ENCODE data around the gene NUB1. TPM values are rescaled to one million over a fixed set of nuclear protein-coding genes. Genes with fewer than 3 reads are reported as not detected.

Gene NUB1
- polyA plus RNA-seq, 1 donor (not counting 4 experiments of a cell fraction or from before 2014, with no cell fraction given), result 34.6 TPM

- Histone ChIP-seq H3K27ac (ENCODE audit: control insufficient read depth, insufficient read depth, low read length) (no peak overlapping the region), H3K9me3 (ENCODE audit: control insufficient read depth, low read depth, low read length) (no peaks in the 10 kb centered on the region)
- TF ChIP-seq EZH2 (IDR thresholded peaks at IDR 0.05; ENCODE audit: low read length) (no peak), CTCF (optimal IDR thresholded peaks at IDR 0.05 in 1 of 3, IDR thresholded peaks at IDR 0.05 in 1 of 3, conservative IDR thresholded peaks at IDR 0.05 in 1 of 3; ENCODE audit: extremely low read depth in 1 of 3, insufficient read depth in 2 of 3, low read length in 3 of 3) (peak in 1 of 3 experiments; percentile 12)
These were observed 1.2 kb downstream of the NUB1 start for GRCh38 chr7:151342811-151343210.

GRCh38 chr7:151343516-151343915 is 1.9 kb downstream of the NUB1 start:
- no peak for FAIRE-seq
- no peaks in the 10 kb centered on the region for H3K27me3 ChIP-seq (ENCODE audit: control insufficient read depth, extremely low read depth, insufficient read depth, low read length)

More at GRCh38 chr7:151342811-151343210, 1.2 kb downstream of the NUB1 start:
- FAIRE-seq, result no peak
- DNase-seq (ENCODE audit: low read depth, low spot score), result no peak
- peaks cover 0 to 1% of the 10 kb centered on the region in 2 experiments for H3K36me3 ChIP-seq (ENCODE audit: control insufficient read depth in 2 of 2, extremely low read depth in 1 of 2, insufficient read depth in 2 of 2, low read length in 2 of 2)
- H3K4me3 ChIP-seq (ENCODE audit: control insufficient read depth in 2 of 3, extremely low read depth in 1 of 3, insufficient read depth in 2 of 3, low read depth in 1 of 3, low read length in 3 of 3), result peak overlapping the region; percentile 71 to 78 (median 77)
- dilution Hi-C loops (cut with MboI; ENCODE audit: extremely low pct_ligation_motif_present, low sequenced_read_pairs), result no loop called here
- no peaks in the 10 kb centered on the region for H4K20me1 ChIP-seq (ENCODE audit: control insufficient read depth, extremely low read depth, insufficient read depth, low read length)
- H3K4me2 ChIP-seq (ENCODE audit: control insufficient read depth, extremely low read depth, insufficient read depth, low read depth, low read length), result peak overlapping the region; percentile 81
- H3K4me1 ChIP-seq (ENCODE audit: control insufficient read depth, extremely low read depth, insufficient read depth, low read length), result peaks cover 3% of the 10 kb centered on the region
- no peaks in the 10 kb centered on the region for H3K9me1 ChIP-seq (ENCODE audit: control insufficient read depth, extremely low read depth, insufficient read depth, low read length)
- H3K9ac ChIP-seq (ENCODE audit: control insufficient read depth, extremely low read depth, insufficient read depth, low read length), result peak overlapping the region; percentile 73
- H3K79me2 ChIP-seq (ENCODE audit: control insufficient read depth, insufficient read depth, low read length), result peaks cover 13% of the 10 kb centered on the region
- no peak overlapping the region for H2AFZ ChIP-seq (ENCODE audit: control insufficient read depth, low read length)
- H3K27me3 ChIP-seq (ENCODE audit: control insufficient read depth, extremely low read depth, insufficient read depth, low read length), result no peaks in the 10 kb centered on the region

More at GRCh38 chr7:151343516-151343915, 1.9 kb downstream of the NUB1 start:
- no peak overlapping the region for H3K9ac ChIP-seq (ENCODE audit: control insufficient read depth, extremely low read depth, insufficient read depth, low read length)
- H3K36me3 ChIP-seq (ENCODE audit: control insufficient read depth in 2 of 2, extremely low read depth in 1 of 2, insufficient read depth in 2 of 2, low read length in 2 of 2), result peaks cover 0 to 1% of the 10 kb centered on the region in 2 experiments
- DNase-seq (ENCODE audit: low read depth, low spot score), result no peak
- peaks cover 13% of the 10 kb centered on the region for H3K79me2 ChIP-seq (ENCODE audit: control insufficient read depth, insufficient read depth, low read length)
- no peak overlapping the region for H3K27ac ChIP-seq (ENCODE audit: control insufficient read depth, insufficient read depth, low read length)
- no peaks in the 10 kb centered on the region for H4K20me1 ChIP-seq (ENCODE audit: control insufficient read depth, extremely low read depth, insufficient read depth, low read length)
- H2AFZ ChIP-seq (ENCODE audit: control insufficient read depth, low read length), result no peak overlapping the region
- dilution Hi-C loops (cut with MboI; ENCODE audit: extremely low pct_ligation_motif_present, low sequenced_read_pairs), result no loop called here
- no peaks in the 10 kb centered on the region for H3K9me1 ChIP-seq (ENCODE audit: control insufficient read depth, extremely low read depth, insufficient read depth, low read length)
- H3K4me3 ChIP-seq (ENCODE audit: control insufficient read depth in 2 of 3, extremely low read depth in 1 of 3, insufficient read depth in 2 of 3, low read depth in 1 of 3, low read length in 3 of 3), result no peak overlapping the region
- peaks cover 3% of the 10 kb centered on the region for H3K4me1 ChIP-seq (ENCODE audit: control insufficient read depth, extremely low read depth, insufficient read depth, low read length)
- H3K9me3 ChIP-seq (ENCODE audit: control insufficient read depth, low read depth, low read length), result no peaks in the 10 kb centered on the region
- TF ChIP-seq EZH2 (IDR thresholded peaks at IDR 0.05; ENCODE audit: low read length) (no peak), CTCF (optimal IDR thresholded peaks at IDR 0.05 in 1 of 3, IDR thresholded peaks at IDR 0.05 in 1 of 3, conservative IDR thresholded peaks at IDR 0.05 in 1 of 3; ENCODE audit: extremely low read depth in 1 of 3, insufficient read depth in 2 of 3, low read length in 3 of 3) (no peak)
- H3K4me2 ChIP-seq (ENCODE audit: control insufficient read depth, extremely low read depth, insufficient read depth, low read depth, low read length), result no peak overlapping the region
